CD4-positive, alpha-beta T cell treated with Interleukin-12 subunit alpha and Interleukin-12 subunit beta, for 1 hour (primary cell): Measurements from ENCODE around the gene DGAT2L6.
A peak's percentile ranks its signal among the peaks of the same experiment; 100 is the strongest.

Source experiments
- DNase-seq: peaks from one replicate; pipeline ENCODE4 v3.0.0-alpha.2; 2020

DGAT2L6 gene, protein sequence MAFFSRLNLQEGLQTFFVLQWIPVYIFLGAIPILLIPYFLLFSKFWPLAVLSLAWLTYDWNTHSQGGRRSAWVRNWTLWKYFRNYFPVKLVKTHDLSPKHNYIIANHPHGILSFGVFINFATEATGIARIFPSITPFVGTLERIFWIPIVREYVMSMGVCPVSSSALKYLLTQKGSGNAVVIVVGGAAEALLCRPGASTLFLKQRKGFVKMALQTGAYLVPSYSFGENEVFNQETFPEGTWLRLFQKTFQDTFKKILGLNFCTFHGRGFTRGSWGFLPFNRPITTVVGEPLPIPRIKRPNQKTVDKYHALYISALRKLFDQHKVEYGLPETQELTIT

DNA sequence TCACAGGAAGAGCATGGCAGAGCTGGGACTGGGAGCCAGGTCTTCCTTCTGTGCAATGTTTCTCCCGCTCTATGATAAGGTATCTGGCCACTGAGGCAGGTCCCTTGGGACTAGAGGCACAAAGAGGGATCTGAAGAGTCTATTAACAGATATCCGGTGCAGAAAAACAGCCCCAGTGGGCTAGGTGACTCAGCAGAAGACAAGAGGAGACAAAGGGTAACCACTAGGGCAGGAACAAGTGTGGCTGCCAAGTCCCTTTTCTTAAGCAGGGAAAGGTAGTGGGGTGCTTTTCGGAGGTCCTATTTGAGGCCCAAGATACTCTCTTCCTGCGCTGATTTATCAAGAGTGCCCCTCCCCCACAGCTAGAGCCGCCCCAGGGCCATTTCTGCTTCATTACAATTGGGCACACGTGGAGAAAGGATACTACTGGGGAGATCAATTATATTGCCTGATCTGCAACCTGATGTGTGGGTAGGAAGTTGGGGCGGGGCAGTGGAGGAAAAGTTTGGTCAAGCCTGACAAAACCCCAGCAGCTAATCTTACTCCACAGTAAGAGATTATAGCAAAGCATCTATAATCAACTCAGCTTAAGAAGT, at the start of gene DGAT2L6:
Gene DGAT2L6 (plus strand): TSS at position 546 of the 596 bp plus-strand sequence. CDS start 100 bp downstream, outside the sequence.
- no peak for DNase-seq

GRCh38 chrX:70128071-70128470, 49.2 kb upstream of the DGAT2L6 start:
- DNase-seq, result no peak

GRCh38 chrX:70129816-70130215, 47.5 kb upstream of the DGAT2L6 start:
- DNase-seq, result no peak

DNA sequence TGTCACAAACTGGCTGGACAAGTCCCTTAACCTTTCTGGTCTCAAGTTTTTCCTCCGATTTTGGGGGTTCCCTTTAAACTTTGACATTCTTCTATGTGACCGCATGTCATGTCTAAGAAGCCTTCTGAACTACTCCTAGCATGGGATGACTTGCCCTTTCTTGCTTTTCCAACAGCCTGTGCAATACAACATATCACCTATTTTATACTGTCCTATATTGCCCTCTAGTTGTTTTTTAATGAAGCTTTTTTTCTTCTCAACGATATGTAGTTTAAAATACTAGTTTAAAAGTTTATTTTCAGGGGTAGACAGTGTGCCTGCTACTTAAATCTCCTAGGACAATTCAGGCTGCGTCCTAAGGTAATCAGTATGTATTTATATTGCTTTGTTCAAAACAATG, 45.1 kb upstream of the DGAT2L6 start:
- DNase-seq, result no peak

DNA sequence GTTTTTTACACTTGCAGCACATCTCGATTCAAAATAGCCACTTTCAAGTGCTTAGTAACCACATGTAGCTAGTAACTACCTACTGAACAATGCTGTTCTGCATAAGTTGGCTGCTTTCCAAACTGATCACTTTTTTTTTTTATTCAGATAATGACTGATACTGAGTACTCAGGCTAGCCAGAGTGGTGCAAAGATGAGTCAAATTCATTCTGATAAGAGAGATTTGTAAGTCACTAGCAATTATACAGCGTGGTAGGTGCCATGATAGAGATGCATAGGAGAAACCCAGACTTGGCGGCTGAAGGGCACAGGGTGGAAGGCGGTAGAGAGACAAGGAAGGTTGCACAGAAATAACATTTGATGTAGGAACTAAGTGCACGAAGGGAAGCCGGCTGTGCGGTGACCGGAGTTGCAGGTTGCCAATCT, 44.4 kb upstream of the DGAT2L6 start:
- peak; percentile 36 for DNase-seq

- peak; percentile 86 for DNase-seq
Measured at GRCh38 chrX:70133303-70134115, 43.8 kb upstream of the DGAT2L6 start, which contains the start of gene IGBP1. Gene IGBP1, plus strand, starts transcription at chrX:70133447. Its CDS starts 501 bp downstream, at chrX:70133948.

DNA sequence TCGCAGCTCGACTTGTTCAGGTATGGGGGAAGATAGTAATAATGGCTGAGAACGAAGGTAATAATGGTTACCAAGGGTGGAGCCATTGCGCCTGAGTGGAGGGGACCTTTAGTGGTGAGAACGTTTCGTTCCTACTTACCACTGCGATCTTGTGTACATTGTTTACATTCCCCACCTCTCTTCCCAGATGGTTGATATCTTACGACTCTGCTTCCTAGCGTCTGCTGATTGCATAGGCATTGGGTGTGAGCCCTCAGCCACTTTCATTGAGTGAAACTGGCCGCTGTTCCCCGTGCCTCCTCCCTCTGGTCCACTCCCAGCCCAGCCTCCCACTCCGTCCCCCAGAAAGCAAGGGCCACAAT, 43.2 kb upstream of the DGAT2L6 start:
- DNase-seq, result no peak

DNA sequence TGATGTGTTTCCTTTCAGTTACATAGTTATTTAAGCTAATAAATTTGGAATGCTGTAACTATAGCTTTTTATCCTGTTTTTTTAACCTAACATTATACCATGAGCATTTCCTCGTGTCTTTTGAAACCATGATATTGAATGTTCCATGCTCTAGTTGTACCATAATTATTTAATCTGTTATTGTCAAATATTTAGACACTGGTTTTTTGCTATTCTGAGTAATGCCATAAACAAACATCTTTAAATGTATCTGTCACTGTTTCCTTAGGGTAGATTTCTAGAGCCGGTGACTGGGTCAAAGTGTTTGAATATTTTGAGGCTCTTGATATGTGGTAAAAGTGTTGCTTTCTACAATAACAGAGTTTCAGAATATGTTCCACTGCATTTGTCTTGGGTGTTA, 38.7 kb upstream of the DGAT2L6 start:
- DNase-seq, result no peak

GRCh38 chrX:70139736-70140135, 37.5 kb upstream of the DGAT2L6 start:
- no peak for DNase-seq

GRCh38 chrX:70141373-70141772, 35.9 kb upstream of the DGAT2L6 start:
- no peak for DNase-seq

- no peak for DNase-seq
Measured at GRCh38 chrX:70166601-70167590, 10.4 kb upstream of the DGAT2L6 start.

- no peak for DNase-seq
Measured at GRCh38 chrX:70168238-70169188, 8.8 kb upstream of the DGAT2L6 start.

DNA sequence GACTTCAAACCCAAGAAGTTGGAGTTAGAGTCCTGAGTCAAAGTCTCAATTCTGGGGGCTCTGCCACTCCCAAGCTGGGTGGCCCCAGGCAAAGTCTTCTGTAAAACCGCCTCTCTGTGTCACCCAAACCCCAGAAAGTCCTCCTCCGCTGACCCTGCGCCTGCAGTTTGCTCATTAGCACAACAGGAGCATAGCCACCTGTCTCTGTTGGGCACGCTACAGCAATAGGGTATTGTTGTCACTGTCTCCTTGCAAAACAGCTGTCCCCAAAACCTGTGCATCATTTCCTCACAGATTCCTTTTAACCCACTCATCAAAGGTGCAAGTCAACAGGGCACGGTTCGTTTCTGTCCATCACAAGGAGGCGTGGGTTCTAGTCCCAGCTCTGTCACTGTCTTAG, 8.0 kb upstream of the DGAT2L6 start:
- no peak for DNase-seq

GRCh38 chrX:70171624-70172023, 5.7 kb upstream of the DGAT2L6 start:
- no peak for DNase-seq

DNA sequence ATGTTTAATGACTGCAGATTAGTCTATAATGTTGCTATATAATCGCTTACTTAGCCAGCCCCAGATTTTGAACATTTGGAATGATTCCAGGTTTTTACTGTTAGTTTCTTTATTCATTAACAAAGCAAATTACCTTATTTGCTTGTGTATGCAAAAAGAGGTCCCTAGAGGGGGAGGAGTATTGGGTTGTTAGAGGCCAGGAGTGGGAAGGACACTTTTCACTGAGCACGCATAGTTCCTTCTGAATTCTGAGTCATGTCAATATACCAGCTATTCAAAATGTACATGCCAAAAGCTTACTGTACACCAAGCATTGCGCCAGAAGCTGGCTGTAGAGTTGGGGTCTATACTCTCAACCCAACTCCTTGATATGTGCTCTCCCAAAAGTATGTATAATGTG, 5.1 kb upstream of the DGAT2L6 start:
- DNase-seq, result no peak

- DNase-seq, result no peak
Measured at GRCh38 chrX:70172964-70173363, 4.3 kb upstream of the DGAT2L6 start.

- no peak for DNase-seq
Measured at GRCh38 chrX:70174754-70175153, 2.5 kb upstream of the DGAT2L6 start.

DNA sequence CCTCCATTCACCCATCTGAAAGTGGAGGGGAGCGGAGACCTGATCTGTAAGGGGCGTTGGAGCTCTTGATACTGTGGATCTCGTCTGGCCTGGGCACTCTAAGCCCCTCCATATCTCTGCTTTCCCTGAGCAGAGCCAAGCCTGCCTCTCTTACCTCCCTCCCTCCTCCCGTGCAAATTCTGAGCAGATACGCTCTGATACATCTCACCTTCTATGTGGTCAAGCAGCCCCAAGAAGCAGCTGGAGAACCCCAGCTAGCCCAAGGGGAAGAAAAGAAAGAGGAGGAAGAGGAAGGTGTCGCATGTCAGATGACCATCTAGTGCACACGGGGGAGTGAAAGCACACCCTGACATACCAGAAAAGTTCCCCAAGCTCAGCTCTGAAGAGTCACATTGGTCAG, 1.9 kb upstream of the DGAT2L6 start:
- no peak for DNase-seq

- DNase-seq, result no peak
Measured at GRCh38 chrX:70183091-70183490, 5.8 kb downstream of the DGAT2L6 start.

- no peak for DNase-seq
Measured at GRCh38 chrX:70190225-70190624, 12.9 kb downstream of the DGAT2L6 start.
